IPS DF 4.7 (cell line): ENCODE measurements around the gene THSD7B.
"Not testable (repeated sequence)": the region's sequence is repeated elsewhere in the genome, so short reads cannot be mapped to it uniquely, and the experiment has no call there.

ENCODE experiments used
- DNase-seq: peaks from one replicate; pipeline ENCODE4 v3.0.0-alpha.2; 2013; ENCODE audit warnings: low spot score; ENCODE audit errors: extremely low read depth

THSD7B gene

DNA sequence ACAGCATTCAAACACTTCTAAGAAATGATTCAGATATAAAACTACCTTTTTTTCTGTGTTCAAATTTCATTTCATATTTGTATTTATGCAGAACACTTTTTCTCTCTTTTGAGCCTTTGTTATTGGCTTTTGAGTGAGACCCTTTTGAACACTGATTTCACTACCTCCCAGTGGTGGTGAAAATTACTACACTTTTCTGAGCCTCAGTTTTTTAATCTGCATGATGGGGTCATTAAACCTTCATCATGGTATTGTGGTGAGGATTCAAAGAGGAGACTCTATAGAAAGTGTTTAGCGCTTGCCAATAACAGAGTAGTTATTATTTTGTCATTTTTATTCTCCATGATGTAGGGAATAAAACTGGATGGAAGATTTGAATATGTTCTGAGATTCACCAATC is 169.8 kb downstream of the THSD7B start:
- no peak for DNase-seq

DNA sequence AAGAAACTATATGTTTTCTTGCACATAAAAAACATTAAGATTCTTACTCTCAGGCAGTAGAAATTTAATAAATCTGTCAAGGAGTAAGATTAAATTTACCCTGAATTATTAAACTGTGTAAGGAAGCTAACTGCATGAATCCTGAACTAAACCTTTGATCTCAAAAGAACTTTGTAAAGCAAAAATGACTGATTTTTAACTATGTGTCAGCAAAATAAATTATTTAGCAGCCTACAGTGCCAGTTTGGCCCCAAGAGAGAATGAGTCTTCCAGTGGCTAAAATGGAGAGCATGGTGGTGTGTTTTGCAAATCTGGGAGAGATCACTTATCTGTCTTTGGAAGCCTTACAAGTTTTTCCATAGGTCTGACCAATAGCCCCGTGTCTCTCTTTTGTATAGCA is 190.7 kb downstream of the THSD7B start:
- no peak for DNase-seq

DNA sequence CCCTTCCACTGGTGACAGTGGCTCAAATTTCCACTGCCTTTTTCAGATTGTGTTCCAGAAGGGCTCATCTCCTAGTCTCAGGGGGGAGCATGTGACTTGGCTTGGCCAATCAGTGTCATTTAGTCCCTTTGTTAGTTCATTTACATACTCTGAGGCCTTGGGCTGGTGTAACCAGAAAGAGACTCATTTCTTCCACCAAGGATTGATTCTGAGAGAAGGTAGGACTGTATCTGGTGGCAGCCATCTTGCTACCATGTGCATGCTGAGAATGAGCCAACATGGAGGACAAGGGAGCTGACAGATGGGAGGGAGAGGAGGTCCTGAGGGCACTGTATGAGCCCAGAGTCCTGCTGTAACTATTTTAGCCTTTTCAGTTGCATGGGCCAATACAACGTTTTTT is 191.7 kb downstream of the THSD7B start:
- no peak for DNase-seq

DNA sequence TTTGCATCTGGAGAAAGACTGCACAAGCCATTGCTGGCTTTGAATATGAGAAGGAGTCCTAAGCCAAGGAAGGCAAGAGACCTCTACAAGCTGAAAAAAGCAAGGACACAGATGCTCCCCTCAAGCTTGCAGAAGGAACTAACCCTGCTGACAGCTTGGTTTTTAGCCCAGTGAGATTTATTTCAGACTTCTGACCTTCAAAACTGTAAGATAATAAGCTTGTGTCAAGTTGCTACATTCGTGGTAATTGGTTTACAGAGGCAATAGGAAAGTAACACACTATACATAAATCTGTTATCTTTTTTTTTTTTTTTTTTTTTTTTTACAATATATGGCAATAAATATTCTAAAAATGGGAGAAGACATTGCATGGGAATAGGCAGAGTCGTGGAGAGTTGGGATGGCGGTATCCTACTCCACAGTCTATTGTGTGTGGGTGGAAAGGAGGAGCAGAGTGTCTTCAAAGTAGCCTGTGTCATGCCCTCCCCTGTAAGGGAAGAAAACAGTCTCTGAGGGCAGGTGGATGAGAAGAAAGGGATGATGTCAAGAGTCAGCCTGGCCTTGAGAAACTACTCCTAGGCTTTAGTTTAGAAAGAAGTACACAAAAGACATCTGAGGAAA is 196.9 kb downstream of the THSD7B start:
- no peak for DNase-seq

DNA sequence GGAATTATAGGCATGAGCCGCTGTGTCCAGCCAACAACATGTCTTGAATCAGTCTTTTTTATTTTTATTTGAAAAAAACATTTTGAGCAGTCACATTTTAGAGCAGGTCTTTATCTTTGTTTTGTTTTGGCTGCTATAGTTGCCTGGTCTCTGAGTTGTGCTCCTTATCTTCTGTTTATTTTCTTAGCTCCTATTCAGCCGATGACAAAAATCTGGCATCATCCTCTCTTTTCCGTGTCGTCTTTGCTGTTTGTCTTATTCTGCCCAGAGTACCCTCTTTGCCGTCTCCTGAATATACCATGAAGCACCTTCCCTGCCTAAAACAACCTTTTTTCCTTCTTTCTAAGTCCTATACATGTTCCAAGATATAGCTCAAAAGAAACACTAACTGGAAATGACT is 201.1 kb downstream of the THSD7B start:
- DNase-seq, result no peak

- DNase-seq, result no peak
Observed at GRCh38 chr2:136980303-136980702, 215.0 kb downstream of the THSD7B start.

DNA sequence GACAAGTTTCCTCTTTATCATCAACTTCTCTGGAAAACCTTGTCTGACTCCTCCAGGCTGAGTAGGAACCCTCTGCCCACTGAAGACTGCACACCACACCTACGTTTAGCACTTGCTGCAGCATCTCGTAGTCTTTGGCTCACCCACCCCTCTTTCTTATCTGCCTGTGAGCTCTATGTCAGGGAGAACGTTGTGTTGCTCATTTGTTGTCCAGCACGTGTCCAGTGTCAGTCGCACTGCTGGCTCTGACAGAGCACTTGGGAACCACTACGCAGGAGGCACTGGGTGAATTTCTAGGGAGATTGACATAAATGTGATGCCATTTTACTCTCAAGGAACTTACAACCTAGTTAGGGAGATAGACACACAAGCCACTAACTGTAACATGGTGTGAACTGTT is 216.3 kb downstream of the THSD7B start:
- DNase-seq, result not testable (repeated sequence)

DNA sequence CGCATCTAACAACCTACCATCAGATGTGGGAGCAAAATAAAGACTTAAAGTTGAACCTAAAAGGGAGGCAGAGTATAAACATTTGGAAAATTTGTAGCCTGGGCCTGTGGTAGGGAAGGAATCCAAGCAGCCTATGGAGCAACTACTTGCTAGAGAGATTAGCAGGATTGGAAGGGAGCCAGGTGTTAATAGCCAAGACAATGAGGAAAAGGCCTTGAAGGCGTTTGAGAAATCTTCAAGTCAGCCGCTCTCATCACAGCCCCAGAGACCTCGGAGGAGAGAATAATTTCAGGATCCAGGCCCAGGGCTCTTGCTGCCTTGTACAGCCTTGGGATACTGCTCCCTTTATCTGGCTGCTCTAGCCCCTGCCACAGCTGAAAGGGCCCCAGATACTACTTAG is 219.7 kb downstream of the THSD7B start:
- no peak for DNase-seq

DNA sequence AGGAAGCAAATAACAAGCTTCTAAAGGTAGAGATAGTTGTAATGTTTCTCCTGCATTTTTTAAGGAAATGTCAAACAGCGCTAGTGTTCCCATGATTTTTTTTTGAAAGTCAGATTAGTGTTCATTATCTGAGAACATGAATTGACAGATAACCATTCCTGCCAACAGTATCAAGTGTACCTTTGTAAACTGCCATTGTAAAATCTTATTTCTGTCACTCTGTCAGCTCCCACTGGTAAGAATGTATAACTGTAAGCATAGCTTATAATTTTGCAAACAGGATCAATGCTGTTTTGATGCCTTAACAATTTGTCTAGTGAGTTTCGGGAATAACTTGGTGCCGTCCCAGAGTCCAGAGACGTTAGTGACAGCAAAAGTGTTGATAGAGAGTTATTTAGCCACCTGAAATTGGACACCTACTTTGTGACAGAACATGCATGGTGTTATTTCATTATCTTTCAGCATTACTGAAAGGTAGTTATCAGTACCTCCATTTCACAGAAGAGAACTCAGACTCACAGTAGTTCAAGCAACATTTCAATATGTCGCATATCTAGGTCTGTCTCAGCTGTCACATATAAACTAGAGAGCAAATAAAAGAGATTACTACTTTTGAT is 221.4 kb downstream of the THSD7B start:
- DNase-seq, result no peak

GRCh38 chr2:136990316-136990715 is 225.0 kb downstream of the THSD7B start:
- DNase-seq, result no peak

DNA sequence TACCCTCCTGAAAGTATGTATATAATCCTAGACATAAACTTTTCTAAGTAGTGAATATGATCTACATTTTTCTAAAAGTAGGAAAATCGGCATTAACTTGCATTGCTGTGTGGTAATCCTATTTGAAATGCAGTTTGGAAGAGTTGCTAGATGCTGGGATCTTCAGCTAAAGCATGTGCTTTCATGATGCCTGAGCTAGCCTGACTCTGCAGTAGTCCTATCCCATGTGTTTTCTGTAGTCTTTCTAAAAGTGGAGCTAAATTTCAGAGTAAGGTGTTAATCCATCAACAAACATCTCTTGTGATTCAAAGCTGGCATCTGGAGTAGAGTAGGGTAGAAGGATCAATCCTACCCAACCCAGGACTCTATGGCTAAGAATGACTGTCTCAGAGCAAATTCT is 229.4 kb downstream of the THSD7B start:
- no peak for DNase-seq

GRCh38 chr2:136997557-136997956 is 232.2 kb downstream of the THSD7B start:
- no peak for DNase-seq

DNA sequence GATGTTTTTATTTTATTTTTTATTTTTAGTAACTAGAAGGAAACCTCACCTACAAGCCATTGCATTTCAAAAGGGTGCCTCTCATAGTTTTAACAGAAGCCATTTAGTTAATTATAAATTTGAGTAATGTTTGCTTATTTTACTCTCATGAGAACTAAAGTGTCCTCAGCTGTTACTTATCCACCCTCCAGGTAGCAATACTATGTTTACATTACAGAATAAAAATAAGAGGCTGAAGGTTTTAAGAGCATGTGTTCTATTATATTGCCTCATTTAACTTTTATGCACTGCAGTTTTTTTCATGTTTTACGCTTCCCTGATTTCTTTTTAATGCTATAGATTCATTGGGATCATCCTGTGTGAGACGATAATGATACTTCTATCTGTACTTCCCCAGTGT is 235.5 kb downstream of the THSD7B start:
- no peak for DNase-seq

DNA sequence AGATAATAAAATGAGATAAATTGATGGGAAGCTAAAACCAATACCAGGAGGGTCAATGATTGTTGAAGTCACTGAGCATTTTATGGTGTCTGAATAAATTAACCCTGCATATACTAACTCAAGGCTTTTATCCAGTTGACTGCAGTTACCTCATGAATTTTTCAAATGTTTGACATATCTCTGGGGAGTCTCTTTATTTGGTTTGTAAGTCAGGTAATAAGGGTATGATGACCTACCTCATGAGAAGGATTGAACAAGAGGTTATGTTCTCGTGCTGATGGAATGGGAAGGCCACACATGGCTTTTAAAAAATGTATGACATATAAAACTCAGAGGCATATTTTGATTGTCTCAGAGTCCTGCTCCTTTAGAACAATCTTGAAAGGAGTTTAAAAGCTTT is 237.6 kb downstream of the THSD7B start:
- DNase-seq, result no peak

DNA sequence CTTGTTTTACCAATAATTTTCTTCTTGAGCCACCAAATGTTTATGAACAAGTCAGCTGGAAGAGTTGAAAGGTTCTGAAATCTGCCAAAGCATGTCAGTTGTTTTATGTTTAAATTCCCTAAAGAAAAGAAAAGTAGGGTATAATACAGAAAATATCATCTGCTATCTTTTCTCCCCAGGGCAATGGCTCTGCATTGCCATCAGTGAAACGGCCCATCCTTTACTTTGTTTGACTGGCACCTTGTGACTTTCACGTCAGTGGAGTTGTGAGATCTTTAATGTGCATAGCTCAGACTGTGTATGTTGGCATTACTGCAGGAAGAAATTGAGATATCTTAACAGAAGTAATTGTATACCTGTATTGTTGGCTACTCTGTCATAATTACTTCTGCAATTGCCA is 239.9 kb downstream of the THSD7B start:
- DNase-seq, result no peak

DNA sequence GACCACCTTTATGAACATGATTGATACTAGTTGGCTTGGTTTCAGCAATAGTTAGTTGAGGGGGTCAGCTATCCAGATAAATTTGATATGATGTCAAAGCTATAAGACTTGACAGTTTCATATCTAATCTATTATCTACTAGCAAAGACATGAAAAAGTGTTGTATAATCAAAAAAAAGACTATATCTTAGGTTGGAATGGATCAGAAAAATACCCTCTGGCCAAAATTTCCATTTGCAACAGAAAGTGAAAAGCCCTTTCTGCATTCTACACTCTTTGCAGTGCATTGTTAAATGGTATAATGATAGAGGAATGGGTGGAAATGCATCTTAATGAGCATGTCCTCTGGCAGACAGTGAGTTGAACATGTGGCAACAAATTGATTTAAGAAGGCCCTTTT is 242.6 kb downstream of the THSD7B start:
- no peak for DNase-seq

GRCh38 chr2:137009953-137010352 is 244.6 kb downstream of the THSD7B start:
- DNase-seq, result no peak

- no peak for DNase-seq
Observed at GRCh38 chr2:137020452-137021196, 255.3 kb downstream of the THSD7B start.

DNA sequence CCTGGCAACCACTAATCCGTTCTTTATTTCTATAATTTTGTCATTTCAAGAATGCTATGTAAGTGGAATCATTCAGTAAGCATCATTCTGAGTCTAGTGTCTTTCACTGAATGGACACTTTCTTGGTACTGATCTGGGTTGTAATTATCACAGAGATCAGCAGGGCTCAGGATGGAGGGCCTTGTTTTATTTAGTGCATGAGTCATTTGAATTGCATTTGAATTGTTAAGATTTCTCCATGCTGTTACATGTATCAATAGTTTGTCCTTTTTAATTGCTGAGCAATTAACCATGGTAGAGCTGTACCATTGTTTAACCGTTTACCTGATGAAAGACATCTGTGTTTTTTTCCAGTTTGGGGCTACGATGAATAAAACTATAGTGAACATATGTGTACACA is 256.4 kb downstream of the THSD7B start:
- no peak for DNase-seq

DNA sequence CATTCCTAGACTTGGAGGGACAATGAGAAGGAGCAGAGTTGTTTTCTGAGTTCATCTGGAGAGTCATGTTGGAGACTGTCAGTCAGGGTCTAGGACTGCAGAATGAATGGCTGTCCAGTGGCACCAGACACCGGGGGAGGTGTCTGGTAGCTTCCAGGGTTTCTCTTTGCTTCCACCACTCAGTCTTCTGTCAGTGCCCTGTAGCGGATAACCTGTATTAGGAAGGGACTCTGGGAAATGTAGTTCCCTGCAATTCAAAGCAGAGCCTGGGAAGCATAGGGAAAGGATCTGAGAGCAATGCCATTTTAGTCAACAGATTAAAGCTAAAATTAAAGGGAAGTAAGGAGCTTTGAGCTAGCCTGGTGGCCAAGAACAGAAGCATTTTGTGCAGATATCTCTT is 257.9 kb downstream of the THSD7B start:
- DNase-seq, result no peak

GRCh38 chr2:137031731-137032130 is 266.4 kb downstream of the THSD7B start:
- DNase-seq, result no peak

DNA sequence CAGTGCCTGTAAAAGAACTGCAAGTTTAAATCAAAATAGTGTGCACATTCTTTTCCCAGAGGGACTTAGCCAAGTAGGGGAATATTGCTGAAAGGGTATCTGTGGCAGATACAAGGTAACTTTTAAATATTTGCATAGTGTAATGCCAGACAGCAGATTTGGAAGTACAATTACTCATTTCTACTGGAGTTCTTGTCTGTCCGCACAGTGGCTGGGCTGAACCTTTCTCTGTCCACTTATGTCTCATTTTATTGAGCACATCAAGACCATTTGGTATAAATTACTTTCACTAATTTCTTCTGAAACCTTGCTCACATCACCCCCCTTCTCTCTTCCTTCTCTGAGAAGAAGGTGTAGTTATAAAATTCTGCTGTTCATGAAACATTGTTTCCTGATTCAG is 271.3 kb downstream of the THSD7B start:
- no peak for DNase-seq
